ENCODE data around the gene CTCFL.

CTCFL gene

DNA sequence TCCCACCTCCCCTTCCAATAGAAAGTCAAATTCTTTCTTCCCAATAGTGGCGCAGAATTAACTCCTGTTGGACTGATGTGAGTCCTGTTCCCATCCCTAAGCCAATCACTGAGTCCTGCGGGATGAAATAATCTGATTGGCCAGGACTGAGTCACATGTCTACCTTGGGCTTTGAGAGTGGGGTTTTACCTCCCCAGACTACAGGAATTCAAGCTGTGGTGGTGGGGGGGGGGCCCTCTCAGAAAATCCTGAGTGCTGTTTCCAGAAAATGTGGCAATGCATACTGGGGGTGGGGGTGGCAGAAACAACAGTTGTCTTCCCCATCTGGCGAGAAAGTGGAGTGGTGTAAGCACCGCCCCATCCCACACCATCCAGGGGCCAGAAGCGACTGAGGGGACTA is 65.7 kb downstream of the CTCFL start:
- TF ChIP-seq FOXP2 (optimal IDR thresholded peaks at IDR 0.05; ENCODE audit: borderline replicate concordance, extremely low read depth, extremely low read length, insufficient read depth) (no peak), POLR2AphosphoS5 (IDR thresholded peaks at IDR 0.05; ENCODE audit: low read depth, low read length) (no peak)

DNA sequence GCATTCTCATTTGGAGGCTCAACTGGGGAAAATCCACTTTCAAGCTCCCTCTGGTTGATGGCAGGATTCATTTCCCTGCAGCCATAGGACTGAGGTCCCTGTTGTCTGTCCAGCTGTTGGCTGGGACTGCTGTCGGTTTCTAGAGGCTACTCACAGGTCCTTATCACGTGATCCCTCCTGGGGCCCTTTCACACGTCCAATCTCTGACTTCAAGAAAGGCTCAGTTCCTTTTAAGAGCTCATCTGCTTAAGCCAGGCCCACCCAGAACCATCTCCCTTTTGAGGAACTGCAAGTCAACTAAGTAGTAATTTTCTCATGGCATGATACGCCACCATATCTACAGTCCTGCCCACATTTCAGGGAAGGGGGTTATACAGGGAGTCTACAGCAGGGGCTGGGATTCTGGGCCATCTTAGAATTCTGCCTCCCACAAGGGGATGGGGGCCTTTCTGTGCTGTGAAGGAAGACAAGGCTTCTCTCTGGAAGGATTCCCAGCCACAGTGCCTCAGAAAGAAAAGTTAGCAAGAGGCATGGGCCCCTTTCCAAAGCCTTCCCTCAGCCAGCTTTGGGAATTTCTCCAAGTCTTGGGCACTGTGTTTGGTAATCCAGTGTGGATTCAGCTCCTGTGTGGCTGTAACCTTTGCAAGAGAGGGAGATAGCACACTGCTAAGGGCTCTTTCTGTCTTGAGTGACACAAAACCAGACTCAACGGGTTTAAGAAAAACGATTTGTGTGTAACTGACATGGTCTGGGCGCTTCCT is 66.4 kb downstream of the CTCFL start:
- TF ChIP-seq POLR2AphosphoS5 (IDR thresholded peaks at IDR 0.05; ENCODE audit: low read depth, low read length) (no peak), FOXP2 (optimal IDR thresholded peaks at IDR 0.05; ENCODE audit: borderline replicate concordance, extremely low read depth, extremely low read length, insufficient read depth) (no peak), SIN3A (IDR thresholded peaks at IDR 0.05; ENCODE audit: borderline replicate concordance, insufficient read depth, low read length) (no peak), TAF1 (IDR thresholded peaks at IDR 0.05; ENCODE audit: borderline replicate concordance, insufficient read depth, low read length) (no peak)
- TF ChIP-seq, protein P1, sequence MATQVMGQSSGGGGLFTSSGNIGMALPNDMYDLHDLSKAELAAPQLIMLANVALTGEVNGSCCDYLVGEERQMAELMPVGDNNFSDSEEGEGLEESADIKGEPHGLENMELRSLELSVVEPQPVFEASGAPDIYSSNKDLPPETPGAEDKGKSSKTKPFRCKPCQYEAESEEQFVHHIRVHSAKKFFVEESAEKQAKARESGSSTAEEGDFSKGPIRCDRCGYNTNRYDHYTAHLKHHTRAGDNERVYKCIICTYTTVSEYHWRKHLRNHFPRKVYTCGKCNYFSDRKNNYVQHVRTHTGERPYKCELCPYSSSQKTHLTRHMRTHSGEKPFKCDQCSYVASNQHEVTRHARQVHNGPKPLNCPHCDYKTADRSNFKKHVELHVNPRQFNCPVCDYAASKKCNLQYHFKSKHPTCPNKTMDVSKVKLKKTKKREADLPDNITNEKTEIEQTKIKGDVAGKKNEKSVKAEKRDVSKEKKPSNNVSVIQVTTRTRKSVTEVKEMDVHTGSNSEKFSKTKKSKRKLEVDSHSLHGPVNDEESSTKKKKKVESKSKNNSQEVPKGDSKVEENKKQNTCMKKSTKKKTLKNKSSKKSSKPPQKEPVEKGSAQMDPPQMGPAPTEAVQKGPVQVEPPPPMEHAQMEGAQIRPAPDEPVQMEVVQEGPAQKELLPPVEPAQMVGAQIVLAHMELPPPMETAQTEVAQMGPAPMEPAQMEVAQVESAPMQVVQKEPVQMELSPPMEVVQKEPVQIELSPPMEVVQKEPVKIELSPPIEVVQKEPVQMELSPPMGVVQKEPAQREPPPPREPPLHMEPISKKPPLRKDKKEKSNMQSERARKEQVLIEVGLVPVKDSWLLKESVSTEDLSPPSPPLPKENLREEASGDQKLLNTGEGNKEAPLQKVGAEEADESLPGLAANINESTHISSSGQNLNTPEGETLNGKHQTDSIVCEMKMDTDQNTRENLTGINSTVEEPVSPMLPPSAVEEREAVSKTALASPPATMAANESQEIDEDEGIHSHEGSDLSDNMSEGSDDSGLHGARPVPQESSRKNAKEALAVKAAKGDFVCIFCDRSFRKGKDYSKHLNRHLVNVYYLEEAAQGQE (IDR thresholded peaks at IDR 0.05; ENCODE audit: insufficient read depth in 1 of 2, low read depth in 2 of 2, low read length in 2 of 2), result no peak

DNA sequence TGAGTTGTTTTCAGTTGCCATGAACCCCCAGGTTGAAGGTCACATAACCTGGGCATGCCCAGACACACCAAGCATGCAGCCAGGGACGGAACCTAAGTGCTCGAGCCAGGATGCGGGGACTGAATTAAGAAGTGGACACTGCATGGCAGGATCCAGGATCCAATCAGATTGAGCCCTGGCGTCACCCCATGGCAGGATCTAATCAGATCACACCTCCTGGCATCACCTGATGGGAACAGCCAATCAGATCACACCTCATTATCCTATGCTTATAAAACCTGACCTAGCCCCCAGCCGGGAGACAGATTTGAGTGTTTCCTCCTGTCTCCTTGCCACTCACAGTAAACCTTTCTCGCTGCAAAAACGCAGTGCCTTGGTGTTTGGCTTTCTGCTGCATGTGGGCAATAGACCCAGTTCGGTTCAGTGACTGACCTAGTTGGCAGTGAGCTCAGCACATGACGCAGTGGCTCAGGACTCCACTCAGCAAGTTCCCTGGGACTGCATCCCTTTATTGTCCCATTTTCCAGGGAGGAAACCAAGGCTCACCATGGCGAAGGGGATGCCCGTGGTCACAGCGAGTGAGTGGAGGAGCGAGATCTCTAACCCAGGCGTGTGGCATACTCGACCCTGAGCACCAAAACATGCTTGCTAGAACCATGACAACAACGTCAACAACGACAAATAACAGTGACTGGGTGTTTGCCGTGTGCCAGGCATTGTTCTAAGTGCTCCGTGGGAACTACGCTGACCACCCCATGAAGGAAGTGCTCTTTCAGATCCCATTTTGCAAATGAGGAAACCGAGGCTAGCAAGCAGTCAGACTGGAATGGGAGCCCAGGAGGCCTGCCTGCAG is 67.5 kb downstream of the CTCFL start:
- TF ChIP-seq FOXP2 (optimal IDR thresholded peaks at IDR 0.05; ENCODE audit: borderline replicate concordance, extremely low read depth, extremely low read length, insufficient read depth) (no peak), SIN3A (IDR thresholded peaks at IDR 0.05; ENCODE audit: borderline replicate concordance, insufficient read depth, low read length) (no peak), POLR2AphosphoS5 (IDR thresholded peaks at IDR 0.05; ENCODE audit: low read depth, low read length) (no peak), TAF1 (IDR thresholded peaks at IDR 0.05; ENCODE audit: borderline replicate concordance, insufficient read depth, low read length) (no peak)
- TF ChIP-seq, protein P1 (IDR thresholded peaks at IDR 0.05; ENCODE audit: insufficient read depth in 1 of 2, low read depth in 2 of 2, low read length in 2 of 2), result no peak

DNA sequence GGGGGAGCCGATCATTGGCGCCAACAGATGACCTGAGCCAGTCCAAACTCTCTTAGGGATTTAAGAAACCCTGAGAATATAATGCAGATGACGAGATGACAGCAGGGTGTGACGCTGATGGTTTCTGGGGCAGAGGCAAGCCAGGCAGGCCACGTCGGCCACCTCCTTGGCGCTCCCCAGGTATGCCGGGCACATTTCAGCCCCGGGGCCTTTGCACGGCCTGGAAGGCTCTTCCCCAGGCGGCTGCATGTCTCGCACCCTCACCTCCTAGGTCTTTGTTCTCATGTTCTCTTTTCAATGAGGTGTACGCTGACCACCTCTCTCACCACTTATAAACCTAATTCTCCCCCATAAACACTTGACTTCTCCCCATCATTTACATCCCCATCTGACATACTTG is 68.8 kb downstream of the CTCFL start:
- TF ChIP-seq SIN3A (IDR thresholded peaks at IDR 0.05; ENCODE audit: borderline replicate concordance, insufficient read depth, low read length), result no peak
- TF ChIP-seq, protein P1 (IDR thresholded peaks at IDR 0.05; ENCODE audit: insufficient read depth in 1 of 2, low read depth in 2 of 2, low read length in 2 of 2), result no peak
- no peak for TF ChIP-seq POLR2AphosphoS5 (IDR thresholded peaks at IDR 0.05; ENCODE audit: low read depth, low read length)
- no peak for TF ChIP-seq FOXP2 (optimal IDR thresholded peaks at IDR 0.05; ENCODE audit: borderline replicate concordance, extremely low read depth, extremely low read length, insufficient read depth)
- no peak for TF ChIP-seq TAF1 (IDR thresholded peaks at IDR 0.05; ENCODE audit: borderline replicate concordance, insufficient read depth, low read length)

DNA sequence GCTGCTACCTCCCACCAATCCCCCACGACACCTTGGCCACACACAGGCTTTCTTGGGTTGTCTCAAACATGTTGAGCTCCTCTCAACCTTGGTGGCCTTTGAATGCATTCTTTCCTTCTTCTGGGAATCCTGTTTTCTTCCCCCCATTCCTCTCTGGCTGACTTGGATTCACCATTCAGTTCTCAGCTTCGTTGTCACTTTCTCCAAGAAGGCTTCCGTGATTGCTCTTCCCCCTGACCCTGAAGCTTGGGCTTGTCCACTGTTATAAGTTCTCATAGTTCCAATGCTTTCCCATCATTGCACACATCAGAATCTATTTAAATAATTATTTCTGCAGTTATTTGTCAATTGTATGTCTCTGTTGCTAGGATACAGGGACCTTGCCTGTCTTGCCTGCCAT is 69.6 kb downstream of the CTCFL start:
- TF ChIP-seq SIN3A (IDR thresholded peaks at IDR 0.05; ENCODE audit: borderline replicate concordance, insufficient read depth, low read length) (no peak), POLR2AphosphoS5 (IDR thresholded peaks at IDR 0.05; ENCODE audit: low read depth, low read length) (no peak), FOXP2 (optimal IDR thresholded peaks at IDR 0.05; ENCODE audit: borderline replicate concordance, extremely low read depth, extremely low read length, insufficient read depth) (no peak), TAF1 (IDR thresholded peaks at IDR 0.05; ENCODE audit: borderline replicate concordance, insufficient read depth, low read length) (no peak)
- TF ChIP-seq, protein P1 (IDR thresholded peaks at IDR 0.05; ENCODE audit: insufficient read depth in 1 of 2, low read depth in 2 of 2, low read length in 2 of 2), result no peak

All from PFSK-1 (cell line).